GM23338 (cell line): ENCODE measurements around the gene HOMER1. TPM values are rescaled to one million over a fixed set of nuclear protein-coding genes. Genes with fewer than 3 reads are reported as not detected.
"Not testable (repeated sequence)": the region's sequence is repeated elsewhere in the genome, so short reads cannot be mapped to it uniquely, and the experiment has no call there.

Source experiments
- ATAC-seq: fragments of 200-7000 bp; cut with Tn5 transposase; 3 replicates; pipeline ENCODE4 v1.9.1; 2020
- DNase-seq: peaks from one replicate; pipeline ENCODE4 v3.0.0-alpha.2; 2015; ENCODE audit warnings: low spot score
- H2AFZ ChIP-seq: fragments of 200-600 bp; sonication (generic); 2 replicates; pipeline ENCODE4 v1.8.0; 2016; ENCODE audit warnings: antibody characterized with exemption, mild to moderate bottlenecking, moderate library complexity
- H3F3A ChIP-seq: fragments of 200-600 bp; sonication (generic); replicated peaks from 2 replicates; pipeline ENCODE4 v1.8.0; 2017; ENCODE audit warnings: antibody characterized with exemption, mixed run types, low read depth
- H3K27ac ChIP-seq: fragments of 200-600 bp; sonication (generic); 2 replicates; pipeline ENCODE4 v1.6.1; 2016; ENCODE audit warnings: low read depth
- H3K27me3 ChIP-seq: fragments of 200-600 bp; sonication (generic); 2 replicates; pipeline ENCODE4 v1.8.0; 2016; ENCODE audit warnings: mild to moderate bottlenecking, mixed run types, moderate library complexity; ENCODE audit not compliant: insufficient read depth
- H3K36me3 ChIP-seq: fragments of 200-600 bp; sonication (generic); 2 replicates; pipeline ENCODE4 v1.8.0; 2016; ENCODE audit warnings: mild to moderate bottlenecking; ENCODE audit not compliant: insufficient read depth
- H3K4me1 ChIP-seq: fragments of 200-600 bp; sonication (generic); 2 replicates; pipeline ENCODE4 v1.8.0; 2016; ENCODE audit warnings: mild to moderate bottlenecking, moderate library complexity; ENCODE audit not compliant: insufficient read depth
- H3K4me2 ChIP-seq: fragments of 200-600 bp; sonication (generic); 2 replicates; pipeline ENCODE4 v1.7.1; 2017; ENCODE audit warnings: mixed run types
- H3K4me3 ChIP-seq: fragments of 200-600 bp; sonication (generic); 2 replicates; pipeline ENCODE4 v1.6.1; 2016; ENCODE audit warnings: mixed run types
- H3K79me2 ChIP-seq: fragments of 200-600 bp; sonication (generic); replicated peaks from 2 replicates; pipeline ENCODE4 v1.8.0; 2017; ENCODE audit warnings: mild to moderate bottlenecking; ENCODE audit not compliant: insufficient read depth
- H3K9me2 ChIP-seq: fragments of 200-600 bp; sonication (generic); 2 replicates; pipeline ENCODE4 v1.8.0; 2017; ENCODE audit not compliant: insufficient read depth
- H4K20me1 ChIP-seq: fragments of 200-600 bp; sonication (generic); replicated peaks from 2 replicates; pipeline ENCODE4 v1.8.0; 2017; ENCODE audit warnings: mild to moderate bottlenecking; ENCODE audit not compliant: insufficient read depth
- H3K27ac Mint-ChIP-seq: 2 replicates; pipeline ENCODE4 v1.8.0; 2020; ENCODE audit warnings: inconsistent platforms, mild to moderate bottlenecking, moderate library complexity, mixed read lengths
- H3K27me3 Mint-ChIP-seq: 3 replicates; pipeline ENCODE4 v1.8.0; 2022; ENCODE audit warnings: low read depth, mild to moderate bottlenecking, moderate library complexity, mixed read lengths, inconsistent platforms; ENCODE audit not compliant: insufficient read depth, poor library complexity
- H3K36me3 Mint-ChIP-seq: 3 replicates; pipeline ENCODE4 v1.8.0; 2021; ENCODE audit warnings: low read depth, mild to moderate bottlenecking, inconsistent platforms, moderate library complexity, mixed read lengths
- H3K4me1 Mint-ChIP-seq: 3 replicates; pipeline ENCODE4 v1.8.0; 2020; ENCODE audit warnings: mild to moderate bottlenecking, inconsistent platforms, mixed read lengths
- H3K4me3 Mint-ChIP-seq: 3 replicates; pipeline ENCODE4 v1.8.0; 2021; ENCODE audit warnings: moderate library complexity, mild to moderate bottlenecking, inconsistent platforms, mixed read lengths
- H3K9me3 Mint-ChIP-seq: 3 replicates; pipeline ENCODE4 v1.8.0; 2020; ENCODE audit warnings: moderate library complexity, mild to moderate bottlenecking, inconsistent platforms, mixed read lengths
- CREB1 ChIP-seq: fragments of 250-450 bp; sonication (Bioruptor Pico); IDR thresholded peaks from 2 replicates; pipeline ENCODE4 v1.5.0; 2020; ENCODE audit warnings: low read depth, mild to moderate bottlenecking, moderate library complexity
- EZH2 ChIP-seq: fragments of 200-600 bp; sonication (generic); IDR thresholded peaks from one replicate; pipeline ENCODE4 v1.8.0; 2017; ENCODE audit warnings: antibody characterized with exemption, mild to moderate bottlenecking, low read depth; ENCODE audit not compliant: unreplicated experiment
- NANOG ChIP-seq: IDR thresholded peaks from 2 replicates; pipeline ENCODE4 v1.6.1; 2016; ENCODE audit warnings: antibody characterized with exemption, borderline replicate concordance
- STAT1 ChIP-seq: IDR thresholded peaks from one replicate; pipeline ENCODE4 v1.6.1; 2016; ENCODE audit warnings: antibody characterized with exemption; ENCODE audit not compliant: unreplicated experiment
- polyA plus RNA-seq: library from polyadenylated mRNA; unstranded; fragments of >200 nt; fragmentation: Nextera tagmentation; extraction: Ambion mirVana; gene quantifications from 2 replicates; pipeline ENCODE4 v1.2.1, GENCODE V29; 2016
- total RNA-seq: library from RNA; depleted of rRNA; stranded (reverse); fragments of >200 nt; shearing (Covaris generic); gene quantifications from 2 replicates; pipeline ENCODE4 v1.2.3, GENCODE V29; 2014
- TF ChIP-seq, protein P1 (sequence below): fragments of 250-450 bp; sonication (Bioruptor Pico); IDR thresholded peaks from 2 replicates; pipeline ENCODE4 v1.5.0; 2020; ENCODE audit warnings: mild to moderate bottlenecking, moderate library complexity
- TF ChIP-seq, protein P2 (sequence below): IDR thresholded peaks from 2 replicates; pipeline ENCODE4 v1.6.1; 2016; ENCODE audit warnings: antibody characterized with exemption

Gene HOMER1
- total and polyA plus RNA-seq, 2 experiments from 2014 or later: 45.1 to 80.3 TPM

DNA sequence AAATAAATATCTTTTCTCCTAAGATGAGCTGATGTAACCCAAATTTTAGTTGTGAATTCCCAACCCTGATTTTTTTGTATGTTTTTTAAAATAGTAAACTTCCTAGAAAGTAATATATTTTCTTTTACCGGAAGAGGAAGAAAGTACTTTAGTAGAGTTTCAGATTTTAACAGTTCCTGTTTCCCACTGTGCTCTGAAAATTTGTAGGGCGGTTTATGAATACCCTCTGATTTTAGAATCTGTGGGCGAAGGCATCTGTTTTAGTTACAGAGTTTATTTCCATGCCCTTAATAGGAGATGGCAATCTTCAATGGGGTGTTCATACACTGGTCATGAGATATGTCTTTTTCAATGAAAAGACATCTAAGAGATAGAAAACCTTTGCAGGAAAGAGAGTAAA is 3.7 kb upstream of the HOMER1 start (continued):
- TF ChIP-seq, protein P1, sequence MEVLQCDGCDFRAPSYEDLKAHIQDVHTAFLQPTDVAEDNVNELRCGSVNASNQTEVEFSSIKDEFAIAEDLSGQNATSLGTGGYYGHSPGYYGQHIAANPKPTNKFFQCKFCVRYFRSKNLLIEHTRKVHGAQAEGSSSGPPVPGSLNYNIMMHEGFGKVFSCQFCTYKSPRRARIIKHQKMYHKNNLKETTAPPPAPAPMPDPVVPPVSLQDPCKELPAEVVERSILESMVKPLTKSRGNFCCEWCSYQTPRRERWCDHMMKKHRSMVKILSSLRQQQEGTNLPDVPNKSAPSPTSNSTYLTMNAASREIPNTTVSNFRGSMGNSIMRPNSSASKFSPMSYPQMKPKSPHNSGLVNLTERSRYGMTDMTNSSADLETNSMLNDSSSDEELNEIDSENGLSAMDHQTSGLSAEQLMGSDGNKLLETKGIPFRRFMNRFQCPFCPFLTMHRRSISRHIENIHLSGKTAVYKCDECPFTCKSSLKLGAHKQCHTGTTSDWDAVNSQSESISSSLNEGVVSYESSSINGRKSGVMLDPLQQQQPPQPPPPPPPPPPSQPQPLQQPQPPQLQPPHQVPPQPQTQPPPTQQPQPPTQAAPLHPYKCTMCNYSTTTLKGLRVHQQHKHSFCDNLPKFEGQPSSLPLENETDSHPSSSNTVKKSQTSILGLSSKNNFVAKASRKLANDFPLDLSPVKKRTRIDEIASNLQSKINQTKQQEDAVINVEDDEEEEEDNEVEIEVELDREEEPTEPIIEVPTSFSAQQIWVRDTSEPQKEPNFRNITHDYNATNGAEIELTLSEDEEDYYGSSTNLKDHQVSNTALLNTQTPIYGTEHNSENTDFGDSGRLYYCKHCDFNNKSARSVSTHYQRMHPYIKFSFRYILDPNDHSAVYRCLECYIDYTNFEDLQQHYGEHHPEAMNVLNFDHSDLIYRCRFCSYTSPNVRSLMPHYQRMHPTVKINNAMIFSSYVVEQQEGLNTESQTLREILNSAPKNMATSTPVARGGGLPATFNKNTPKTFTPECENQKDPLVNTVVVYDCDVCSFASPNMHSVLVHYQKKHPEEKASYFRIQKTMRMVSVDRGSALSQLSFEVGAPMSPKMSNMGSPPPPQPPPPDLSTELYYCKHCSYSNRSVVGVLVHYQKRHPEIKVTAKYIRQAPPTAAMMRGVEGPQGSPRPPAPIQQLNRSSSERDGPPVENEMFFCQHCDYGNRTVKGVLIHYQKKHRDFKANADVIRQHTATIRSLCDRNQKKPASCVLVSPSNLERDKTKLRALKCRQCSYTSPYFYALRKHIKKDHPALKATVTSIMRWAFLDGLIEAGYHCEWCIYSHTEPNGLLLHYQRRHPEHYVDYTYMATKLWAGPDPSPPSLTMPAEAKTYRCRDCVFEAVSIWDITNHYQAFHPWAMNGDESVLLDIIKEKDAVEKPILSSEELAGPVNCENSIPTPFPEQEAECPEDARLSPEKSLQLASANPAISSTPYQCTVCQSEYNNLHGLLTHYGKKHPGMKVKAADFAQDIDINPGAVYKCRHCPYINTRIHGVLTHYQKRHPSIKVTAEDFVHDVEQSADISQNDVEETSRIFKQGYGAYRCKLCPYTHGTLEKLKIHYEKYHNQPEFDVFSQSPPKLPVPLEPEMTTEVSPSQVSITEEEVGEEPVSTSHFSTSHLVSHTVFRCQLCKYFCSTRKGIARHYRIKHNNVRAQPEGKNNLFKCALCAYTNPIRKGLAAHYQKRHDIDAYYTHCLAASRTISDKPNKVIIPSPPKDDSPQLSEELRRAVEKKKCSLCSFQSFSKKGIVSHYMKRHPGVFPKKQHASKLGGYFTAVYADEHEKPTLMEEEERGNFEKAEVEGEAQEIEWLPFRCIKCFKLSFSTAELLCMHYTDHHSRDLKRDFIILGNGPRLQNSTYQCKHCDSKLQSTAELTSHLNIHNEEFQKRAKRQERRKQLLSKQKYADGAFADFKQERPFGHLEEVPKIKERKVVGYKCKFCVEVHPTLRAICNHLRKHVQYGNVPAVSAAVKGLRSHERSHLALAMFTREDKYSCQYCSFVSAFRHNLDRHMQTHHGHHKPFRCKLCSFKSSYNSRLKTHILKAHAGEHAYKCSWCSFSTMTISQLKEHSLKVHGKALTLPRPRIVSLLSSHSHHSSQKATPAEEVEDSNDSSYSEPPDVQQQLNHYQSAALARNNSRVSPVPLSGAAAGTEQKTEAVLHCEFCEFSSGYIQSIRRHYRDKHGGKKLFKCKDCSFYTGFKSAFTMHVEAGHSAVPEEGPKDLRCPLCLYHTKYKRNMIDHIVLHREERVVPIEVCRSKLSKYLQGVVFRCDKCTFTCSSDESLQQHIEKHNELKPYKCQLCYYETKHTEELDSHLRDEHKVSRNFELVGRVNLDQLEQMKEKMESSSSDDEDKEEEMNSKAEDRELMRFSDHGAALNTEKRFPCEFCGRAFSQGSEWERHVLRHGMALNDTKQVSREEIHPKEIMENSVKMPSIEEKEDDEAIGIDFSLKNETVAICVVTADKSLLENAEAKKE (CRISPR knock-in tag): no peak
- TF ChIP-seq EZH2: no peak
- no peak for TF ChIP-seq STAT1
- TF ChIP-seq, protein P2, sequence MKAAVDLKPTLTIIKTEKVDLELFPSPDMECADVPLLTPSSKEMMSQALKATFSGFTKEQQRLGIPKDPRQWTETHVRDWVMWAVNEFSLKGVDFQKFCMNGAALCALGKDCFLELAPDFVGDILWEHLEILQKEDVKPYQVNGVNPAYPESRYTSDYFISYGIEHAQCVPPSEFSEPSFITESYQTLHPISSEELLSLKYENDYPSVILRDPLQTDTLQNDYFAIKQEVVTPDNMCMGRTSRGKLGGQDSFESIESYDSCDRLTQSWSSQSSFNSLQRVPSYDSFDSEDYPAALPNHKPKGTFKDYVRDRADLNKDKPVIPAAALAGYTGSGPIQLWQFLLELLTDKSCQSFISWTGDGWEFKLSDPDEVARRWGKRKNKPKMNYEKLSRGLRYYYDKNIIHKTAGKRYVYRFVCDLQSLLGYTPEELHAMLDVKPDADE: no peak

DNA sequence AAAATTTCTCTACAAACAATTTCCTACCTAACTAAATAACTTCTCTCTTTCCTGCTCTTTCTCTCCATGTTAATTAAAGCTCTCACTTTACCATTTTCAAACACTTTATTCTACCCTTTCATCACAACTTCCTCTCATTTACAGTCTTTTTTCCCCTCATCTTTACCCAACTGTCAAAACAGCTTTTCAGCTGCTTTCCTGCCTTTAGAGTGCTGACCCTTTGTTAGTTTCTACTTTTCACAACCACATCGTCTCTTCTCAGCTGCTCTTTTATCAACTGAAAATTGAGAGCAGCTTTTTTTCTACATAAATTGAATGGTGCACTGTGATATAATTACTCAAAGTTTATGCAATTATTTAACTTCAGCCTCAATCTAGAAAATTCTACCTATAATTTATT is 3.1 kb upstream of the HOMER1 start:
- Mint-ChIP-seq H3K9me3 (no peaks in the 10 kb centered on the region), H3K27ac (no peak overlapping the region), H3K4me1 (peaks cover 16% of the 10 kb centered on the region), H3K36me3 (no peaks in the 10 kb centered on the region), H3K4me3 (no peak overlapping the region), H3K27me3 (peaks cover 3% of the 10 kb centered on the region)
- Histone ChIP-seq H3F3A (no peaks in the 10 kb centered on the region), H3K36me3 (no peaks in the 10 kb centered on the region), H4K20me1 (no peaks in the 10 kb centered on the region), H3K27ac (no peak overlapping the region), H3K4me3 (no peak overlapping the region), H3K4me2 (no peak overlapping the region), H3K79me2 (peaks cover 9% of the 10 kb centered on the region), H3K4me1 (peaks cover 5% of the 10 kb centered on the region; the same call in 1 of the 2 replicates), H2AFZ (no peak overlapping the region), H3K27me3 (no peaks in the 10 kb centered on the region), H3K9me2 (no peaks in the 10 kb centered on the region)
- ATAC-seq (no peak), DNase-seq (no peak)
- TF ChIP-seq CREB1 (CRISPR knock-in tag) (no peak), NANOG (no peak)

DNA sequence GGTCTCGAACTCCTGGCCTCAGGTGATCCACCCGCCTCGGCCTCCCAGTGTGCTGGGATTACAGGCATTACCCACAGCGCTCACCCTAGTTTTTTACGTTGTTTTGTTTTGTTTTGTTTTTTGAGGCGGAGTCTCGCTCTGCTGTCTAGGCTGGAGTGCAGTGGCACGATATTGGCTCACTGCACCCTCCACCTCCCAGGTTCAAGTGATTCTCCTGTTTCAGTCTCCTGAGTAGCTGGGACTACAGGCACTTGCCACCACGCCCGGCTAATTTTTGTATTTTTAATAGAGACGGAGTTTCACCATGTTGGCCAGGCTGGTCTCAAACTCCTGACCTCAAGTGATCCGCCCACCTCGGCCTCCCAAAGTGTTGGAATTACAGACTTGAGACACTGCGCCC is 2.4 kb upstream of the HOMER1 start:
- not testable (repeated sequence) for H3K27me3 Mint-ChIP-seq, H3K27ac Mint-ChIP-seq, H3K4me3 Mint-ChIP-seq, H2AFZ ChIP-seq, H3K27me3 ChIP-seq, H3K4me2 ChIP-seq, ATAC-seq, H4K20me1 ChIP-seq, H3K9me3 Mint-ChIP-seq, H3K36me3 Mint-ChIP-seq, H3K9me2 ChIP-seq, H3K36me3 ChIP-seq, H3K4me1 ChIP-seq, H3F3A ChIP-seq, DNase-seq, H3K27ac ChIP-seq, H3K4me3 ChIP-seq
- H3K79me2 ChIP-seq: peaks cover 16% of the 10 kb centered on the region
- peaks cover 20% of the 10 kb centered on the region for H3K4me1 Mint-ChIP-seq
